ENCODE results near the gene CRAMP1. TPM values are rescaled to one million over a fixed set of nuclear protein-coding genes. Genes with fewer than 3 reads are reported as not detected.

Gene CRAMP1
- total RNA-seq, 6 donors from 2014 or later: 16.3 to 57.6 (median 20.6) TPM

- TF ChIP-seq POLR2AphosphoS5 (IDR thresholded peaks at IDR 0.05) (no peak), EP300 (IDR thresholded peaks at IDR 0.05) (no peak), POLR2A (IDR thresholded peaks at IDR 0.05) (no peak)
- TF ChIP-seq, protein P1, sequence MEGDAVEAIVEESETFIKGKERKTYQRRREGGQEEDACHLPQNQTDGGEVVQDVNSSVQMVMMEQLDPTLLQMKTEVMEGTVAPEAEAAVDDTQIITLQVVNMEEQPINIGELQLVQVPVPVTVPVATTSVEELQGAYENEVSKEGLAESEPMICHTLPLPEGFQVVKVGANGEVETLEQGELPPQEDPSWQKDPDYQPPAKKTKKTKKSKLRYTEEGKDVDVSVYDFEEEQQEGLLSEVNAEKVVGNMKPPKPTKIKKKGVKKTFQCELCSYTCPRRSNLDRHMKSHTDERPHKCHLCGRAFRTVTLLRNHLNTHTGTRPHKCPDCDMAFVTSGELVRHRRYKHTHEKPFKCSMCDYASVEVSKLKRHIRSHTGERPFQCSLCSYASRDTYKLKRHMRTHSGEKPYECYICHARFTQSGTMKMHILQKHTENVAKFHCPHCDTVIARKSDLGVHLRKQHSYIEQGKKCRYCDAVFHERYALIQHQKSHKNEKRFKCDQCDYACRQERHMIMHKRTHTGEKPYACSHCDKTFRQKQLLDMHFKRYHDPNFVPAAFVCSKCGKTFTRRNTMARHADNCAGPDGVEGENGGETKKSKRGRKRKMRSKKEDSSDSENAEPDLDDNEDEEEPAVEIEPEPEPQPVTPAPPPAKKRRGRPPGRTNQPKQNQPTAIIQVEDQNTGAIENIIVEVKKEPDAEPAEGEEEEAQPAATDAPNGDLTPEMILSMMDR (IDR thresholded peaks at IDR 0.05): no peak
Observed at GRCh38 chr16:1581804-1582203, 30.4 kb upstream of the CRAMP1 start.

GRCh38 chr16:1583180-1583579 lies 29.0 kb upstream of the CRAMP1 start:
- WGBS, 2 donors: 84% methylated on average over 10 to 15 of the region's 15 CpGs
- DNase-seq (no peak), ATAC-seq (ENCODE audit: low FRiP score in 2 of 2) (no peak)
- no peak overlapping the region for H3K4me3 ChIP-seq
- no peaks in the 10 kb centered on the region for H3K27me3 ChIP-seq
- peaks cover 6 to 65% (median 28%) of the 10 kb centered on the region in 4 donors for H3K36me3 ChIP-seq
- no peaks in the 10 kb centered on the region for H3K9me3 ChIP-seq
- no peaks in the 10 kb centered on the region for H3K4me1 ChIP-seq
- H3K27ac ChIP-seq: no peak overlapping the region
- no peak for TF ChIP-seq POLR2A (IDR thresholded peaks at IDR 0.05)

More at GRCh38 chr16:1581804-1582203, 30.4 kb upstream of the CRAMP1 start:
- Histone ChIP-seq H3K4me1 (no peaks in the 10 kb centered on the region), H3K27me3 (no peaks in the 10 kb centered on the region), H3K9me3 (no peaks in the 10 kb centered on the region), H3K36me3 (peaks cover 6 to 63% (median 23%) of the 10 kb centered on the region in 4 donors), H3K4me3 (no peak overlapping the region), H3K27ac (no peak overlapping the region)
- DNase-seq (no peak), ATAC-seq (ENCODE audit: low FRiP score in 2 of 2) (no peak)
- WGBS, 2 donors: 84 to 92% methylated on average over 9 of the region's 9 CpGs

DNA sequence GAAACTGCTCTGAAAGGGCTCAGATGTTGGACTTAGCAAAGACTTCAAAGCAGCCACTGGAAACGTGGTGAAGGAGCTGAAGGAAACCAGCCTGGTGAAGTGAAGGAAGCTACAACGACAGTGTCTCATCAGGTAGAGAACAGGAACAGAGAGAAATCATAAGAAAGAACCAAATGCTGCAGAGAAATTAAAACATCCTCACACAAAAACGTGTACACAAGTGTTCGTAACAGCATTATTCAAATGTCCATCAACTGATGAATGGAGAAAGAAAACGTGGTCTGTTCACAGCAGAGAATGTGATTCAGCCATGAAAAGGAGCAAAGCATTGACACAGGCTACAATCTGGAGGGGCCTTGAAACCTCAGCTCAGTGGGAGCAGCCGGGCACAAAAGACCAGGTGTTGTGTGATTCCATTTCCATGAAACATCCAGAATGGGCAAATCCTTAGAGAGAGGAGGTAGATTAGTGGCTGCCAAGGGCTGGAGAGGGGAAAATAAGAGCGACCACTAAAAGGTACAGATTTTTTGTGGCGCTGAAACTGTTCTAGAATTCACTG lies 27.2 kb upstream of the CRAMP1 start:
- no peak overlapping the region for H3K27ac ChIP-seq
- no peak for DNase-seq
- TF ChIP-seq POLR2A (IDR thresholded peaks at IDR 0.05) (no peak), POLR2AphosphoS5 (IDR thresholded peaks at IDR 0.05) (no peak), EP300 (IDR thresholded peaks at IDR 0.05) (no peak)
- TF ChIP-seq, protein P1 (IDR thresholded peaks at IDR 0.05): no peak
- H3K4me3 ChIP-seq: no peak overlapping the region
- H3K4me1 ChIP-seq: no peaks in the 10 kb centered on the region
- H3K36me3 ChIP-seq: peaks cover 6 to 58% (median 31%) of the 10 kb centered on the region in 4 donors
- 76 to 85% methylated on average over 8 of the region's 8 CpGs for WGBS, 2 donors
- H3K9me3 ChIP-seq: no peaks in the 10 kb centered on the region
- no peaks in the 10 kb centered on the region for H3K27me3 ChIP-seq
- no peak for ATAC-seq (ENCODE audit: low FRiP score in 2 of 2)

DNA sequence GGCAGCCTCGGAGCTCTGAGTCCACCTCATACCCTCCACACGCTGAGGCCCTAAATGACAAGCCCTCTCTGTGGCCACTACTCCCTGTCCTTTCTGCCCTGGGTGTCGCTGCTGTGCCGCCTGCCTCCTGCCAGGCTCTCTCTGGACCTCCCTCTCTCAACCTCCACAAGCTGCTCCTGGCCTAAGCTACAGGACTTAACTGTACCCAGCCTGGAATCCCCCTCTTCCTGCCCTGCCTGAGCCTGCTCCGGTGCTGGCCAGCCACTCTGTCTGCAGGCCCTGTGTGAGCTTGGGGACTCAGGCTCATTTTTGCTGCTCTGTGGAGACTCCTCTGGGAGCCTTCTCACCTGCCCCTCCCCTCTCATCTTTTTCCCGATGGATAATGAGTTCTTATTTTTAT lies 21.8 kb upstream of the CRAMP1 start:
- H3K27ac ChIP-seq: no peak overlapping the region
- no peak for DNase-seq
- no peak for ATAC-seq (ENCODE audit: low FRiP score in 2 of 2)
- H3K4me1 ChIP-seq: no peaks in the 10 kb centered on the region
- no peaks in the 10 kb centered on the region for H3K9me3 ChIP-seq
- no peaks in the 10 kb centered on the region for H3K27me3 ChIP-seq
- H3K4me3 ChIP-seq: no peak overlapping the region
- no peak for TF ChIP-seq POLR2AphosphoS5 (IDR thresholded peaks at IDR 0.05)
- TF ChIP-seq, protein P1 (IDR thresholded peaks at IDR 0.05): no peak
- TF ChIP-seq POLR2A (IDR thresholded peaks at IDR 0.05): no peak
- no peak for TF ChIP-seq EP300 (IDR thresholded peaks at IDR 0.05)
- WGBS, 2 donors: 92 to 98% methylated on average over 5 to 6 of the region's 6 CpGs
- peaks cover 0 to 50% (median 25%) of the 10 kb centered on the region in 4 donors for H3K36me3 ChIP-seq

DNA sequence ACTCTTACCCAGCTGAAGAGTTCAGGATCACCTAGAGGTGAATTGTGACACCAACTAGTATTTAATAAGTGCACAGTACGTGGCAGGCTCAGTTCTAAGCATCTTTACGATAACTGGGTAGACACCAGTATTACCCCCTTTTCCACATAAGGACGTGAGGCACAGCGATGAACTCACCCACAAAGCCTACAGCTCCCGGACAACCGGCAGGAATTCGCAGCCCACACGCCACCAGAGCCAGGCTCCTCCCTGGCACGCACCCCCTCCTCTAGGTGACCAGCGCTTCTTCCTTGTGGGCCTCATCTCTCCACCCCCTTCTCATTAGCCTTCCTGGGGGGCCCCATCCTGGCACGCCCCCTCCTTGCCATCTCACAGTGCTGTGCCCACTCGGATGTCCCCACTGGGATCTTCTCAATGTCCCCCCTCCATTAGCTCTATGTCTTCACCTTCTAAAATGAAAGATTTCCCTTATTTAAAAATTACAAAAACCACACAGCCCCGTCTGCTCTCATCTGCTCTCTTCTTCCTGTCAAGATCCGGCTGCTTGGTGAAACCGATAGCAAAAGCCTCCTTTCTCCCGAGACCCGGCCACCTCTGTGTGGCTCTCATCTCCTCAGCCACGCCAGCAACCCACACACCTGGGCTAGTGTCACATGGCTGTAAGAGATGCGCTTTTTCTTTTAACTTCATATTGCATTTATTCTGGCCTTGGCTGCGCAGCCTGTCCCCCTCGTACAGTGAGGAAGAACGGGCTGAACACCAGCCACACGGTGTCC lies 21.0 kb upstream of the CRAMP1 start:
- Histone ChIP-seq H3K4me1 (no peaks in the 10 kb centered on the region), H3K27ac (no peak overlapping the region), H3K27me3 (no peaks in the 10 kb centered on the region), H3K4me3 (no peak overlapping the region), H3K9me3 (no peaks in the 10 kb centered on the region), H3K36me3 (peaks cover 0 to 47% (median 24%) of the 10 kb centered on the region in 4 donors)
- TF ChIP-seq POLR2A (IDR thresholded peaks at IDR 0.05): no peak
- TF ChIP-seq POLR2AphosphoS5 (IDR thresholded peaks at IDR 0.05): no peak
- TF ChIP-seq, protein P1 (IDR thresholded peaks at IDR 0.05): no peak
- TF ChIP-seq EP300 (IDR thresholded peaks at IDR 0.05): no peak
- no peak for ATAC-seq (ENCODE audit: low FRiP score in 2 of 2)
- WGBS, 2 donors: 90 to 94% methylated on average over 19 to 23 of the region's 23 CpGs
- no peak for DNase-seq
